RPMI7951 (cell line): ENCODE results near the gene HBA2. TPM values are rescaled to one million over a fixed set of nuclear protein-coding genes. Genes with fewer than 3 reads are reported as not detected.
"Not testable (repeated sequence)": the region's sequence is repeated elsewhere in the genome, so short reads cannot be mapped to it uniquely, and the experiment has no call there.

Experiments used
- DNase-seq: peaks from one replicate; pipeline ENCODE4 v3.0.0-alpha.2; 2012; ENCODE audit warnings: low read depth
- total RNA-seq: library from RNA; depleted of rRNA; stranded (reverse); fragments of >200 nt; shearing (Covaris generic); gene quantifications from 2 replicates; pipeline ENCODE4 v1.2.3, GENCODE V29; 2014

The HBA2 gene
- total RNA-seq, 1 experiment from 2014 or later: not detected

GRCh38 chr16:155031-155398, 17.7 kb upstream of the HBA2 start:
- no peak for DNase-seq

- DNase-seq: no peak
These were observed 13.4 kb upstream of the HBA2 start for GRCh38 chr16:159136-159849.

GRCh38 chr16:160242-160641, 12.4 kb upstream of the HBA2 start:
- DNase-seq: not testable (repeated sequence)

GRCh38 chr16:160691-161190, 11.9 kb upstream of the HBA2 start:
- no peak for DNase-seq

GRCh38 chr16:162271-162991, 10.2 kb upstream of the HBA2 start:
- no peak for DNase-seq

- DNase-seq: not testable (repeated sequence)
These were observed 9.5 kb upstream of the HBA2 start for GRCh38 chr16:163139-163538.

GRCh38 chr16:163696-164095, 9.0 kb upstream of the HBA2 start:
- DNase-seq: not testable (repeated sequence)

- DNase-seq: not testable (repeated sequence)
These were observed 8.4 kb upstream of the HBA2 start for GRCh38 chr16:164134-164823.

- DNase-seq: no peak
These were observed 7.7 kb upstream of the HBA2 start for GRCh38 chr16:164827-165538.

GRCh38 chr16:165539-166374, 6.9 kb upstream of the HBA2 start, which contains the start of gene HBM:
Gene HBM (plus strand): TSS chr16:165978. CDS start chr16:165998, 20 bp downstream.
- no peak for DNase-seq

- DNase-seq: no peak
These were observed 6.1 kb upstream of the HBA2 start for GRCh38 chr16:166375-167121.

- no peak for DNase-seq
These were observed 5.5 kb upstream of the HBA2 start for GRCh38 chr16:167122-167690.

- DNase-seq: no peak
These were observed 4.3 kb upstream of the HBA2 start for GRCh38 chr16:168424-168823.

GRCh38 chr16:169014-169413, 3.7 kb upstream of the HBA2 start:
- DNase-seq: no peak

GRCh38 chr16:170088-170507, 2.6 kb upstream of the HBA2 start:
- DNase-seq: peak; percentile 15

- no peak for DNase-seq
These were observed 1.9 kb upstream of the HBA2 start for GRCh38 chr16:170788-171187.

GRCh38 chr16:173211-173854, 657 bp downstream of the HBA2 start:
- DNase-seq: not testable (repeated sequence)

- DNase-seq: not testable (repeated sequence)
These were observed 1.5 kb downstream of the HBA2 start for GRCh38 chr16:173928-174769.
